Effector CD8-positive, alpha-beta T cell (primary cell): ENCODE measurements around the gene PTPRF.

Experiments used
- DNase-seq: peaks from one replicate; lab custom pipeline; 2025; lab: John Stamatoyannopoulos, UW

PTPRF gene

GRCh38 chr1:43664369-43664768 lies 133.7 kb downstream of the PTPRF start:
- no peak for DNase-seq

GRCh38 chr1:43666608-43667007 lies 135.9 kb downstream of the PTPRF start:
- DNase-seq = no peak

- DNase-seq = no peak
Observed at GRCh38 chr1:43668956-43669355, 138.3 kb downstream of the PTPRF start.

- DNase-seq = no peak
Observed at GRCh38 chr1:43669878-43670277, 139.2 kb downstream of the PTPRF start.

GRCh38 chr1:43671193-43671592 lies 140.5 kb downstream of the PTPRF start:
- DNase-seq = no peak

GRCh38 chr1:43671626-43672330 lies 141.1 kb downstream of the PTPRF start:
- no peak for DNase-seq

- no peak for DNase-seq
Observed at GRCh38 chr1:43673261-43673660, 142.6 kb downstream of the PTPRF start.
